ENCODE data around the gene TEC.

TEC gene

GRCh38 chr4:48116582-48116981 is 153.1 kb downstream of the TEC start:
- DNase-seq = no peak

DNA sequence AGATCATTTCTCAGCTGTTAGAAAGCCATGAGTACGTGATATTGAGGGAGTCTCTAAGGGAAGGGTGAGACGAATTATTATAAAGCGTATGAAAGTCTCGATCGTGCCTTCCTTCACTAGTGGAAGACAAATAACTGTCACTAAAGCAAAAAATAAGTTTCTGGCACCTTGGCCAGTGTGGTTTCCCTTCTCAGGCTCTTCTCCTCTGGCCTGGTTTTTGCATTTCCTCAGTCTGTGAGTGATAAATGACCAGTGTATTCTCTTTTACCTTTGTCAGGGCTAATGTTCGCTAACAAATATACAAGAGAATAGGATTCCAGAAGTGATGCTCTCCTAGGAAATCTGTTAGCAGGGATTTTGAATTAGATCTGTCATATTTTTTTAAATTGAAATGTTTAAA is 155.2 kb downstream of the TEC start:
- no peak for DNase-seq

DNA sequence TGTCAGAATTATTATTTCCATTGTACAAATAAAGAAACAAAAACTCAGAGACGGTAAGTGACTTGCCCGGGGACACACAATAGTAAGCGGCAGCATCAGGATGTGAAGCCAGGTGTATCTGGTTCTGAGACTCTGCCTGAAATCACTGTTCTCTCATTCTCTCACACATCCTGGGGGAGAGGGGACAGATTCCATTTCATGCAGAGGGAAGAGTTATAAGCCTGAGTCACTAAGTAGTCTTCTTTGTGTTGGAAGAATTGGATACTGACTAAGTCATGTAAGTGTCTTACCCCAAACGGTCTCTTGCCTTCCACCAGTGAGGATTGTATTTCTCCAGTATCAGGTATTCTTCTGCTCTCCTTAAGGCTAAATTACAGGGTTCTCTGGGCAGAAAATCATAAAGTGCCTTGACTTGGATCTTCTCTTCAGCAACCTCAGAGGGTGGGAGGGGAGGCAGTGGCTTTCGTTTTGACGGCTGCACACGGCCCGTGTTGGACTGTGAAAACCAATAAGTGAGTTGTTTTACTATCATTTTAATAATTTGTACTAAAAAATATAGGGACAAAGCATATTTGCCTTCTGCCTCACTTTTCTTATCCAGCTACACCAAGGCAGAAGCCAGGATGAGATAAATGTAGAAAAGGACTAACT is 157.5 kb downstream of the TEC start:
- DNase-seq = no peak

- DNase-seq = no peak
These were observed 159.1 kb downstream of the TEC start for GRCh38 chr4:48110452-48110978.

DNA sequence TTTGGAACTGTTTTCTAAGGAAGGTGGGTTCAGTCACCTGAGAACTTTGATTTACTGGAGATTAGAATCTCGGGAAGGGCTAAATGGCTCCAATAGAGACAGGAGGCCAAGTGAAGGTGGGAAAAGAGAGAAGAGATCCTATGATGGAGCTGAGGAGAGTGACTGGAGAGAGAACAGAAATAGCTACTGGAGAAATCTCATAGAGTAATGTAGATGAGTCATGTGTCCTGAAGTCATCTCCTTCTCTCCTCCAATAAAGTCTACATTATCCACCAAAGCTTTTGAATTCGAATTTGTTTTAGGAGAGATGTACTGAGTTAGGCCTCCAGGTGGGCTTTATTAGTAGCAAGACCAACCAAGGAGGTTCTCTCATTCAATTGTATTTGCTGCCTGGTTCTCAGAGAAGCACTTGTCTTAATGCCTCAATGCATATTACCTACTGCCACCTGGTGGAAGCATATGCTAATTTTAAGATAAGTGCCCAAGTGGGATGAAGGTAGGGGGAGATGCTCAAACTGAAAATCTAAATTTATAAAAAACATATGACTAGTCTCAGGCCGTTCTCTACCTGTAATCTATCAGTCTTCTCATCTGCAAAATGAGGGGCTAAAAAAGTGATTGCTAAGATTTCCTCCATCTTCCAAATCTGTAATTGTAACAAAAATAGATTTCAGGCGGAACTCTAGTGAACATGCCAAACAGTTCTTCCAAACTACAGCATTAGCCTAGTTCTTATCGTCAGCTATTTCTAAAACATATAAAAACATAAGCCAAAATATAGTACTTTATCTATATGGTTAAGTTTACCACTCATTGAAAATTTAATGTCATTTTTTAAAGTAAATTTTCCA is 160.0 kb downstream of the TEC start:
- DNase-seq = peak; percentile 40

GRCh38 chr4:48108309-48109073 is 161.1 kb downstream of the TEC start:
- DNase-seq = no peak

- no peak for DNase-seq
These were observed 164.4 kb downstream of the TEC start for GRCh38 chr4:48105230-48105629.

DNA sequence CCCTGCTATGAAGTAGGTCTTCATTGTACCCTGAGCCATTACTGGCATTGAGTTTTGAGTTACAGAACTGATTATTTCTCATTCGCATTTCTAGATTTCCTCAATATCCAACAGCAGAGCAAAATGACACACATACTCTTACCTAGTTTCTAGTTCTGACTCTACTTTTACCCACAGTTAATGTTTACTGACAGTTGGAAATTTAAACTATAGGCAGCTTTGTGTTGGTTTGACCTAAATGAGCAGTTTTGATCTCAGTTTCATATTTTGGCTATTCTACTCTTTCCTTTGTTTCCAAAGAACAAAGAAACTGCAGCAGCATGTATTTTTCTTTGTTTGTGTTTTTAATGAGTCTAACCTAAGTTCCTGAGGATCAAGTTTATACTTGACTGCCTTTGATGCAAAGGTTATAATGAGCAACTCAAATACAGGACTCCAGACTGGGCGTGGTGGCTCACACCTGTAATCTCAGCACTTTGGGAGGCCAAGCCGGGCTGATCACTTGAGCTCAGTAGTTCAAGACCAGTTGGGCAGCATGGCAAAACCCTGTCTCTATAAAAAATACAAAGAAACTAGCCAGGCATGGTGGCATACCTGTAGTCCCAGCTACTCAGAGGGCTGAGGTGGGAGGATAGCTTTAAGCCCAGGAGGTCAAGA is 166.0 kb downstream of the TEC start:
- no peak for DNase-seq

GRCh38 chr4:48102303-48102702 is 167.3 kb downstream of the TEC start:
- DNase-seq = no peak

- DNase-seq = no peak
These were observed 169.4 kb downstream of the TEC start for GRCh38 chr4:48100256-48100655.

- no peak for DNase-seq
These were observed 174.2 kb downstream of the TEC start for GRCh38 chr4:48095441-48095840.

DNA sequence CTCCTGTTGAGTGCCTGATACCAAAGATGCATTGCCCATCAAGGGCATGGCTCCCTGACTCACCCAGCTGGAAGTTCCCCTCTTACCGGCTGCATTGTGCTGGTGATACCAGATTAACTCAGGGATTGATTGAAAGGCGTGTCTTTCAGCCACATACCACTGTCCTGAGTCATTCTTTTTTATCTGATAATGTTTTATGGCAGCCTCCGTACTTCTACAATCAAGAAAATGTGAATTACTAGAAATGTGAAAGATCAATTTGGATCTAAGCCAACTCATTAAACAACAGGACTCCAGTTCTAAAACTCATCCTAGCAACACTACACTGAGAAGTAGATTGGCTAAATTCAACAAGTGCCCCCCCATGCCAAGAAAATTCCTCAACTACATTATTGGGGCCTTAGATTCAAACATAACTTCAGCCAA is 175.6 kb downstream of the TEC start:
- no peak for DNase-seq

GRCh38 chr4:48090621-48091020 is 179.0 kb downstream of the TEC start:
- no peak for DNase-seq

DNA sequence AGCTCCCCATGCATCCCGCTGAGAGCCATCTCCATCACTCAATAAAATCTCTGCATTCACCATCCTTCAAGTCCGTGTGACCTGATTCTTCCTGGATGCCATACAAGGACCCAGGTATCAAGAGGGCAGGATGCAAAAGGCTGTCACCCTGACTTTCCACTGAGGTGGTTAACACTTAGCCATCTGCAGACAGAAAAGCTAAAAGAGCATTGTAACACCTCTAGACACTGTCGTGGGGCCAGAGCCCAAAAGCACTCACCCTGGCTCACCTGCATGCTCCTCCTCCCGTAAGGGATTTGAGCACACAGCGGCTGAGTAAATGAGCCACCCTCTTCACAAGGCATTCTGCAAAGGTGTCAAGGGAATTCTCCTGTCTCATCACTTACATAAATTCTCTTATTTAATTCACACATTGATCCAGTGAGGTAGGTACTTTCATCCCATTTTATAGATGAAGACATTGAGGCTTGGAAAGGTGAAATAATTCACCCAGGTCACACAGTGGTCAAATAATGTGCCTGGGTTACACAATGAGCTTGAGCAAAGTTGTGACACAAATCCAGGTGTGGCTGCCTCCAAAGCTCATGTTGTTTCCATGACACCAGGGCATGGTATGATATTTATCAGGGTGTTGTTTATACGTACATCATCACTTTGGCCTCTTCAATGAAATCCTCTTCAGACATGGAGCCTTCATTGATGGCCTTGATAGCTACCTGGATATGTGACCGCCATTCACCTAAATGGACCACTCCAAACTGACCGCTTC is 183.6 kb downstream of the TEC start:
- no peak for DNase-seq

All from central memory CD4-positive, alpha-beta T cell (primary cell).